OCI-LY3 (cell line): ENCODE data around the gene BPIFA3.

Experiments
- CTCF ChIP-seq: fragments of 200-600, 300-600 bp; sonication (generic); IDR thresholded peaks from 2 replicates; pipeline ENCODE4 v1.5.1; 2014; ENCODE audit warnings: antibody characterized with exemption, low read length, low read depth
- EZH2phosphoT487 ChIP-seq: fragments of 200-600 bp; shearing (Covaris generic); IDR thresholded peaks from 2 replicates; pipeline ENCODE4 v1.6.1; 2018; ENCODE audit warnings: antibody characterized with exemption, mixed run types, low read depth

GRCh38 chr20:33246077-33246476 is 28.9 kb downstream of the BPIFA3 start:
- TF ChIP-seq CTCF (no peak), EZH2phosphoT487 (no peak)
